HG03045 (cell line): ENCODE results near the gene DCX.

Experiments
- ATAC-seq: cut with Tn5 transposase; IDR thresholded peaks from one replicate; pipeline ENCODE4 v1.9.1; 2021; ENCODE audit warnings: mild to moderate bottlenecking, moderate library complexity; ENCODE audit not compliant: unreplicated experiment

DCX gene

DNA sequence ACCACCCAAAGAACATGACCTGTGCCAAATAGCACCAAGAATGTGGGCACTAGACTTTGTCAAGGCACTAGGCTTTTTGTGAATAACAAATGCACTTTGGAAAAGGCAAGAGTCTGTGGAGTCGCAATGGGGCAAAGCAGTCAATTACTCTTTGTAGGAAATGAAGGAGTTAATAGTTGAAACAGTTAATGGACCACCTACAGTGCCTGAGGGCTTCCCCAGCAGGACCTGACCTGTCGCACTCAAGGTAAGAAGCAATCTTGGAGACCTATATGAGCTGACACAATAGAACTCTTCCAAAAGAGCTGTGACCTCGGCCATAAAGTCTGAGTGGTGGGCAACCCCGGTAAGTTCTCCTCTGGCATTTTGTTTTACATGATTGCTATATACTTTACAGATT, 92.5 kb downstream of the DCX start:
- ATAC-seq, result no peak

DNA sequence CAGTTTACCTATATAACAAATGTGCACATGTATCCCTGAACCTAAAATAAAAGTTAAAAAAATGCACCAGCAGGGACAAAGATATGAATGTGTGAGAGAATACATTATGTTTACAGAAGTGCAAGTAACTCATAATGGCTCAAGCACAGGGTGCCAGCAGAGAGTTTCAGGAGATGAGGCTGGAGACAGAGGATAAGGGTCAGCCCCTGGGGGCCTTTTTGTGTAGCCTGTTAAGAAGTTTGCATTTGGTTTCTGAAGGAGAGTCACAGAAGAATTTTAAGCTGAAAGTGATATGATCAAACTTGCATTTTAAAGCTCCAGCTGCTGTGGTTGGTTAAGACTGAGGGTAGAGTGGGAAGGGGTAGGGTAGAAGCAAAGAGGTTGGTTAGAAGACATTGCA, 93.1 kb downstream of the DCX start:
- ATAC-seq, result no peak

DNA sequence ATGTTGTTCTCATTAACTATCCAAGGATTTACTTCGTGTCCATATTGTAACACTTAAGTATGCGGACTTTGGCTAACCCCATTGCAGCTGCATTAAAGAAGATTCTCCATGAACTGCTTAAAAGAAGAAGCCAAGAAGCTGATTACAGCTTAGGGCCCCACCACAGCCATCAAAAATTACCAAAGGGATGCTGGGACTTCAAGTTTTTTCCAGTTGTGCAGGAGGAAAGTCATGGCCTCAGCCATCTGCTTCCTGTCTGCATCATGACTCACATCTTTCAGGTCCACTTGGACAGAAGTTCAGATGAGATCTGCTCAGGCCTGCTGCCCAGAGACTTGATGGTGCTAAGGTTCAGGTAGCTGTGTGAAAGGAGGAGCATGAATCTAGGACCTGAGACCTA, 102.9 kb downstream of the DCX start:
- no peak for ATAC-seq

DNA sequence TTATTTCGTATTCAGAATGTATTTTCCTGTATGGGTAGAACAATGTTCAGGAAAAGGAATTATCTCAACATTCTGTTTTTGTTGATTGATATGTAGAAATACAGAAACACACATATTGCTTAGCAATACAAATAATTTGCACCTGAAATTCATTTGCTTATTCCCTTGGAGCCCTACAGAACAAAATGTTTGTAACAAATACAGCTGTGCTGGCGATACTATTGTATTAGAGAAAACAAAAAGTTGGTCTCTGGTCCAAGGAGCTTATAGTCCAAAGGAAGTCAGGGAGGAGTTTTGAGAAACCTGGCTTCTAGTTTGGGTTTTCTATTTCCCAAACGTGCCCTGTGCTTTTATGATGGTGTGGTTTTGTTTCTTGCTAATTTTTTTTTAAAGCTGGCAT, 104.0 kb downstream of the DCX start:
- ATAC-seq, result no peak

DNA sequence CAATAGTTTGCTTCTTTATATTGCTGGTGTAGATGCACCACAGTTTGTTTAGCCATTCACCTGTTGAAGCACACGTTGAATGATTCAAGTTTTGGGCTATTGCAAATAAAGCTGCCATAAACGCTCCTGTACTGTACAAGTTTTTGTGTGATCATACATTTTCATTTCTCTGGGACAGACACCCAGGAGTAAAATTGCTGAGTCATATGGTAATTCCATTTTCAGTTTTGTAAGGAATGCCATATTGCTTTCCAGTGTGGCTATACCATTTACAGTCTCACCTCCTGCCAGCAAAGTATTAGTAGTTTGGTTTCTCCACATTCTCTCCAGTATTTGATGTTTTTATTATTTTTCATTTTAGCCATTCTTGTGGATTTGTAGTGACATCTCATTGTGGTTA, 109.7 kb downstream of the DCX start:
- ATAC-seq, result no peak

DNA sequence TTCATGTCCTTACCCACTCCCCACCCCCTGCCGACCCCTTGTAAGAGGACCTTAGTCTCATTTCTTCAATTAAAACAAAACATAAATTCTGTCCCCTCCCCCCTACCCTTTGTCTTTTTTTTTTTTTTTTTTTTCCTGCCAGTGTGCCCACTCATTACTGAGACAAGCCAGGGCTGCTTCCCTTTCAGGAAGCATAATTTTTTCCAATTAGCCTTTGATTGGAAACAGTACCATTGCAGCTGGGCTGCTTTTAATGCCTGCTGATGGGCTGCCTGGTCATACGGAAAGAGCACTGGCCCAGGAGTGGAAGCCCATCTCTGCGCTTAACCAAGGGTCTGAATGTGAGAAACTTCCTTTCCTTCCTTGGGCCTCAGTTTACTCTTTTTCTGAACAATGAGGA, 123.2 kb downstream of the DCX start:
- ATAC-seq, result no peak

DNA sequence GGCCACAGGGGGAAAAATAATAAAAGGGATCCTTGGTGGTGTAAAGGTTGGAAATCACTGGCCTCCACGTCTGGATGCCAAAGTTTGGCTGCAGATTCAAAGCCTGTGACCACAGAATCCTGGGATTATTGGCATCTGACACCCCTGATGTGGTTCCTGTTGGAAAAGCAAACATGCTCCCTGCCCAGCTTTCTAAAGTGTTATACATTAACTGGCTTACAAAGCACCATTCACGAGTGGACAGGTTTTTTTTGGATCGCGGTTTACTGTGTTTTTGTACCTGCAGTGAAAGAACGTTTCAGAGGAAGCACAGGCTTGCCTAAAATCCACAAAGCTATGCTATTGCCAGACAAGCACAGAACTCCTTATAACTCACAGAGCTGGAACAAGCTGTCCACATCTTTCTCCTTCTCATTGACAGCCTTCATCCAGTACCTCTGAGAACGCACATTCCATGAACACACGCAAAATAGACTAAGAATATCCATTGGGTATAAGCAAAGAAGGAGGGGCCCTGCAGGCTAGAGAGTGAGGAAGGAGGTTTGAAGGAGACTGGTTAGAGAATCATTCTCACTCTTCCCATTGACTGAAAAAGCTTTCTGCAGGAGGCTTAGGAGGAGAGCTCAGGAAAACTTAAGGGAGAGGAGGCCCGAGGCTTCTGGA, 127.2 kb downstream of the DCX start:
- ATAC-seq, result no peak

DNA sequence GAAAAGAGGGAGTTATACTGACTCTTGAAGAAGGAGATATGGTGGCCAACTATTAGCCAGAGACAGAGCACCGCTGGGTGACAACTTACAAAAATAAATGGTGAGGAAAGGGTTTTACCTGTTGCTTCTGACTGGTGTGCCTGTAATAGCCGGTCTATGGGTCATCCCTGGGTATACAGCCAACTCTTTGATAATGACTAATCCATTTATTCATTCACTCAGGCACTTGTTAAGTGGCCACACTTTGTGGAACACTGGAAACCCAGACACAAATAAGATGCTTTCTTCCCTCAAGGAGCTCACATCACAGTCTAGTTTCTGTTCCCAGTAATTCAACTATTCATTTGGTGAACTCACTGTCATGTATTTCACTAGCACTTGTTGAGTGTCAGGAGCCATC, 128.5 kb downstream of the DCX start:
- ATAC-seq, result no peak

DNA sequence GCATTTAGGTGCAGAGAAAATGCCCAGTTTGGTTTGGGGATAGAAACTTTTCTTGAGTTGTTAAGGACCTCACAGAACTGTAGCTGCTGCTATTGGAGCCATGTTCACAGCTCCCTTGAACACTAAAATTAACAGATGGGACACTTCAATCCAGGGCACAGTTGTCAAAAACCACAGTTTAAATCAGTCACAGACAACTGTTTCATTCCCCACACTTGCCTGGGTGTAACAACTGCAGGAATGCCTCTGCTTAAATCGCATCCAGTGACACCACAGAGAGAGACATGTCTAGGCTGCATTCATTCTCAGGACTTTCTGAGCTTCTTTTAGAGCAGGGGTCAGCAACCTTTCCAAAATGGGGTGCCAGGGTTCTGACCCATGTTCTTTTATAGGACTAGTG, 129.0 kb downstream of the DCX start:
- no peak for ATAC-seq

DNA sequence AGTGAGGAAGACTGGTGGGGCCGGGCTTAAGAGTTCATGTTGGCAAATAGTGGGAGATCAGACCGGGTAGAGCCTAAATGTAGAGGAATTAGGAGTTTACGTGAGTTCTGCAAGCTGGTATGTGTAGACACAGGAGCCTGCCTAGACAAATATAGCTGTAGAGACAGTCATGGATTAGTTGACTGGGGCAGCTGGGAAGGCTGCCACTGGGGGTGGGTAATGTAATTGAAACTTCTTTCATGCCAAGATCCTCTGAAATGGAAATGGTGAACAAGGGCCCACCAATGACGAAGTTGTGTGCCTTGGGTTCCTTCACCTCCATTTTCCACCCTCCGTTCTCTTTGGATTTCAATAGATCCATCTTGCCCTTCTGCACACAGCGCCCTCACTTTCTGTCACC, 129.9 kb downstream of the DCX start:
- ATAC-seq, result no peak

DNA sequence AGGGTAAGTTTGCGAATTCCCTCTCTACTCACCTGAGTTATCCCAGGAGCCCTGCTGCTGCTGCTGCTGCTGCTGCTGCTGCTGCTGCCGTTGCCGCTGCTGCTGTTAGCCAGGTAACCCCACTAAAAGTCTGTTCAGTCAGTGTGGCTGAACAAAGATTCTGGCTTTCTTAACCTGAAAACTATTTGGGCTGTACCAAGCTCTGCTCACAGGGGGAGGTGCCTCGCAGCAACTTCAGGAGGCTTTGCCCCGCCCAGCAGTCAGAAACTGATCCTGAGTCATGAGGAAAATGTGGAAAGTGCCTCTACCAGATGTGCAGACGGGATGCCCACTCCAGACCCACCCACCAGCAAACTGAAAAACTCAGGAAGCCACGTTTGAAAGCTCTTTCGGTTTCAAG, 141.7 kb downstream of the DCX start, which contains the start of gene CAPN6:
Gene CAPN6, minus strand, starts transcription at position 145 of the 400 bp plus-strand sequence. CDS start 6,547 bp downstream, outside the sequence.
- no peak for ATAC-seq

DNA sequence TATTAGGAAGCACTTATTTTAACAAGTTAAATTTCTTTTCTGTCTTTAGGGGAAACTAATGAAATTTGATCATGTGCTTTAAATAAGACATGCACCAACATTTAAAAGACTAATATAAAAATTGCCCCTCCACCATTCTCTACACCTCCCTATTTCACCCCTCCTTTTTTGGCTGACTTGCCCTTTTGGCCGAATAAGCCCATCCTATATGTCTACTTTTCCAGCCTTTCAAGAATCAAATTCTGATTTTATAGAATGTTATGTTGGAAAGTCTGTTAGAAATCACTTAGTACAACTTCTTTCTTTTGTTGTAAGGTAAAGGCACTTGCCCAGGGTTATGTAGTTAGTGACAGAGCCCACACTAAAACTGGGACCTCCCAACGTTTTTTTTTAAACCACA, 143.5 kb downstream of the DCX start:
- no peak for ATAC-seq

DNA sequence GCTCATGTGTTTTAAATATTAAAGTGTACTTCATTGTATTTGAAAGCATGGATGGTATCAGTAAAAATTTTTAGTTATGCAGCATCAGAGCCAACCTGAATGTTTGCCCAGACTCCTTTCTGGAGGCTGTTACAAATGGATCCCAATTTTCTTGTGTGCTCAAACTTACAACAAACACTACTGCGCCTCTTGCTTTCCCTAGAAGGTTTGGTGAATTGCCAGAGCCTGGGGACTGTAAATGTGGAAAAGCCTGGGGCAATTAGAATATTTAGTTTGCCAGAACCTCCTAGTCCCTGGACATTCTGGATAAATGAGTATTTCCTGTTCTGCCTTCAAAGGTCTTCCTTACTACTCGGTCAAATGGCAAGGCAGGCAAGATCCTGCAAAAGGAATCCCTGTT, 146.5 kb downstream of the DCX start:
- ATAC-seq, result no peak

DNA sequence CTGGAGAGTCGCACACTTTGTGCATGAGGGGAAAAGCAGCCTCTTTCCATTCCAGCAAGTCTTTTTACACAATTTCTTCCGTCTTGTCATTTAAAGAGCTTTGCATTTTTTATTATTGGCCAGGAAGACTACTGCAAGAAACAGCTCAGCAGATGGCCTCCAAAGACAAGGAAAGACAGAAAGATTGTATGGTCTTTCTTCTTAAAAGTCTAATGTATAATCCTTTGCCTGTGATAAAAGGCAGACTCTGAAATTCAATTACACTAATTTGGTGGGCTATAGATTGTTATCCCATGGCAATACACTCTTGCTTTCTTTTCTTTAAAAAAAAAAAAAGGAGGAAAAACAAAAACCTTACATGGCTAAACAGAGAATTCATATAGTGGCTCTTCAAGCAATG, 147.6 kb downstream of the DCX start:
- ATAC-seq, result no peak

DNA sequence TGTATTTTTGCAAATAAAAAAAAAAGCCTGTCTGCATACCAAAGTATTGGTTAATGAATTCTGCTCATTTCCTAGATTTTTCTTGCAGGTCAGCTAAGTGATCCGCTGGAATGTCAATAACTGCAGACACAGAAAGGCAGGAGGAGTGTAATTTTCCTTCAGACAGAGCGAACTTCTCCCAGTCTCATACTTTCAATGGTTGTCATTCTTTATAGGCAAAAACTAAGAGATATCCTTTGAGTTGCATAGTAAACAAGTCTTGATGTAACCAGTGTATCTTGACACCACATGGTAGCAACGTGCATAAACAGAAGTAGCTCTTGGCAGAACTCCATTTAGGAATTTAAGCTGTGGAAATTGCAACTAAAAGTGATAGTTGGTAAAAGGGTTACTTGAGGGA, 149.9 kb downstream of the DCX start:
- ATAC-seq, result no peak

DNA sequence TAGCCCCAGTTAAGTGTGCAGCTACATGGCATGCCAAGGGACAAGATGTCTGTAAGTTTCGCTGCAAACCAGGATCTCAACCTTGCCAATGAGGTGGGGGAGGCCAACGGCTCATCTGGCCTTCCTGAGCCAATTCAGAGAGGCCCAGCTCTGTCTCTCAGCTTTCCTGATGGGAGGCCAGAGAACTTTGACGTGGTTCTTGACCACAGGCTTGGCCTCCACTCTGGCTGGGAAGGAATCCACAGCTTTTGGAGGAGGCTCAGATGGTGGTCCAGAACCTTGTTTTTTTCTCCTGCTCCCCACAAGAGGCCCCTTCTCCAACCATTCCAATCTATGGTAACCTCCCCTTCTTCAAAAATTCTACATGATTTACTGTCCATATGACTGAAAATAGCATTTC, 151.5 kb downstream of the DCX start:
- ATAC-seq, result no peak

DNA sequence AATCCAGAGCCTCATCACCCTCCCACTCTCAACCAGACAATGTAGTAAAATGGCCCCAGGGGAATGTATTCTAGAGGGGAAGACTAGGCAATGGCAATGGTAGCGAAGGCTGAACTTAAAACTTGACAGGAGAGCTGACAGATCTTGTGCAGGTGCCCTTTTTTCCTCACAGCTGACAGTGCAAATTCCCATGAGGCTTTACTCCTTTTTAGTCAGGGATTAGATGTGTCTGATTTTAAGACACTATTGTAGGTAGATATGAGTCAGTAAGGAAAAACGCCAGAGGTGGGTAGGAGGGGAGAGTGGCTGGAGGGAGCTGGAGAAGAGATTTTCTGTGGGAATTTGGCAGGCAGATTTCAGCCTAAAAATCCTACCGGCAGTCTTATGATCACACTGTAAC, 152.4 kb downstream of the DCX start:
- no peak for ATAC-seq

DNA sequence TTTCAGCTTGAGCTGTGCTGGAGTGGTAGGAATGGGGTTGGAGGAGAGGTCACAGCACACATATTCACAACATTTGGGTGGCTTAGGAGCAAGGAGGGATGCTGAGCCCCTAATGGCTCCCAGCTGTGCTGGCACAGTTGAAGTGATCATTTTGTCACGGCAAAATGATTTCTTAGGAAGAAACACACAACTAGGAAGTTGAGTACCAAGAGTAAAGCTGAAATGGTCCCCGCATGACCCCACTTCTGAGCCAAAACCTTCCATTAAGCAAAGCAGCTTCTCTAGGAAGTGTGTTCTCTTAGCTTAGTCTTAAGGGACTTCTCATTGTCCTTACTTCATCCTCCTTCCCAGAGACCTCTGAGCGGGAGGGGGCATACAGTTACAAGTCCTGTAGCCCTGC, 154.3 kb downstream of the DCX start:
- ATAC-seq, result no peak

DNA sequence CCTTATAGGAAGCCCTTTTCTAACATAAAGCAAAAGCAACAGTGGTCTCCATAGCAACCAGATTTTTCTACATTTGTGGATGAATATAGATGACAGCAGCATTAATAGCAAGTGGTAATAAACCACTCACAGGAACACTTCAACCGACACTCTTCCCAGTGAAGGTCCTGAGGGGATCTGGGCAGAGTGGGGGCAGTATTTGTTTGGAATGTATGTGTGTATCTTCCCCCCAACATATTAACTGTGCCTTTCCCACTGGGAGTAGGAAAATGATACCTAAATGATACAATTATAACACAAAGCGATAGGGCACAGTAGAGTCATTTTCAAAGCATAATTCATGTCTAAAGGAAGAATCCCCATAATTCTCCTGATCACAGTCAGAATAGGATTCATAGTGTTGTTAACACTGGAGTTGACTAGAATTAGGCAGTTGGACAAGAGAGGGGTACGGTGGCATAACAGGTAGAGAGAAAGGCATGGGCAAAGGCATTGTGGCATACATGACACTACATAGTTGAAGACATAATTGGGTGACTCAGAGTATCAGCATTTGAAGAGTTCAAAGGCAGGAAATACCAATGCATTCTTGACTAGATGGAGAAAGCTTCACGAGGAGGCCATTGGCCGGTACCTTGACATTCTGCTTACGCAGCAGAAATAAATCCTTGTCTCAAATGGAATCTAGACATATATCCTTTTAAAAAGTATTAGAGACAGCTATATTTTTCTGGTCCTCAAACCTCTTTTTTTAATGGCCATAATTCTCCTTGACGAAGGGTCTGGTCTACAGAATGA, 156.9 kb downstream of the DCX start:
- no peak for ATAC-seq

DNA sequence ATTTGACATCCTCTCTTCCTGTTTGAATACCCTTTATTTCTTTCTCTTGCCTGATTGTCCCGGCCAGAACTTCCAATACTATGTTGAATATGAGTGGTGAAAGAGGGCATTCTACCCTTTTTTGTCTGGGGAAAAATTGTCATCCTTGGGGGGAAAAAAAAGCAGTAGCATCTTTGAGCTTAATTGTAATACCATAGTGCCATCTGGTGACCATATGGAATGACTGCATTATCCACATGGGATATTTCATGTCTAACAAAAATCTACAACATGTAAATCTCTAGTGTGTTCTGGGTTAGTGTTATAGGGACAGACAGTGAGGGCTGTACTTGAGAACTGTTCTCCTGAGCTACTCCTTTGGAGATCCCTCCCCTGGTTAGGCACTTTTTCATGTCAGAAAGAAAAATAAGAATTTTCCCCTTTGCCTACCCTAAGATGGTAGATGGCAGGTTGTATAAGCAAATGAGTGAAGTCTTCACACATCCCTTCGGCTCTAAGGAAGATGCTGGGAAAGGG, 167.7 kb downstream of the DCX start:
- ATAC-seq, result no peak
